Measurements from ENCODE around the gene NCBP3.

Gene NCBP3

DNA sequence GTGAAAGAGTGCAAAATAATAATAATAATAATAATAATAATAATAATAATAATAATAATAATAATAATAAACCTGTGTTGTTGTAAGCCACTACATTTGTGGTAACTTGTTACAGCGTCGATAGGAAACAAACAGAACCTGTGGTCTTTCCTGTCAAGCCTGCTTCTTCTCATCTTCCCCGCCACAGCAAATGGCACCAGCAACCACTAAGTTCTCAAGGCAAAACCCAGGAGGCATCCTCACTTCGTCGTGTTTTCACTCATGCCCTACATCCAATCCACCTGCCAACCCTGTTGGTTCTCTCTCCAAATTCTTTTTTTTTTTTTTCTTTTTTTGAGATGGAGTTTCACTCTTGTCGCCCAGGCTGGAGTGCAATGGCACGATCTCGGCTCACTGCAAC, 79.3 kb downstream of the NCBP3 start:
- no peaks in the 10 kb centered on the region for H3K4me1 ChIP-seq (ENCODE audit: control insufficient read depth, insufficient read depth, low read length)
- ChIA-PET CTCF (interaction anchor here (4.8 kb wide), 1 partner anchor 29 kb away, joined by 22 read pairs; no protein-coding TSS in a partner anchor), POLR2A (no interaction called here)
- TF ChIP-seq ZNF777 (tag by site-specific recombination; IDR thresholded peaks at IDR 0.05; ENCODE audit: borderline replicate concordance) (no peak), ZFP37 (tag by site-specific recombination; IDR thresholded peaks at IDR 0.05) (no peak), YY2 (tag by site-specific recombination; IDR thresholded peaks at IDR 0.05) (no peak), ZNF830 (tag by site-specific recombination; IDR thresholded peaks at IDR 0.05; ENCODE audit: low read depth) (no peak), ZFP3 (tag by site-specific recombination; IDR thresholded peaks at IDR 0.05; ENCODE audit: low read depth) (no peak), ZNF2 (tag by site-specific recombination; IDR thresholded peaks at IDR 0.05) (no peak), ZNF324 (tag by site-specific recombination; IDR thresholded peaks at IDR 0.05) (no peak), ZNF558 (tag by site-specific recombination; IDR thresholded peaks at IDR 0.05) (no peak), ZSCAN16 (tag by site-specific recombination; IDR thresholded peaks at IDR 0.05) (no peak), ZNF561 (tag by site-specific recombination; IDR thresholded peaks at IDR 0.05; ENCODE audit: borderline replicate concordance) (no peak), ZNF626 (tag by site-specific recombination; IDR thresholded peaks at IDR 0.05) (no peak), ZNF138 (tag by site-specific recombination; IDR thresholded peaks at IDR 0.05; ENCODE audit: borderline replicate concordance) (no peak), ZNF248 (tag by site-specific recombination; IDR thresholded peaks at IDR 0.05) (no peak)
- TF ChIP-seq, protein P1, sequence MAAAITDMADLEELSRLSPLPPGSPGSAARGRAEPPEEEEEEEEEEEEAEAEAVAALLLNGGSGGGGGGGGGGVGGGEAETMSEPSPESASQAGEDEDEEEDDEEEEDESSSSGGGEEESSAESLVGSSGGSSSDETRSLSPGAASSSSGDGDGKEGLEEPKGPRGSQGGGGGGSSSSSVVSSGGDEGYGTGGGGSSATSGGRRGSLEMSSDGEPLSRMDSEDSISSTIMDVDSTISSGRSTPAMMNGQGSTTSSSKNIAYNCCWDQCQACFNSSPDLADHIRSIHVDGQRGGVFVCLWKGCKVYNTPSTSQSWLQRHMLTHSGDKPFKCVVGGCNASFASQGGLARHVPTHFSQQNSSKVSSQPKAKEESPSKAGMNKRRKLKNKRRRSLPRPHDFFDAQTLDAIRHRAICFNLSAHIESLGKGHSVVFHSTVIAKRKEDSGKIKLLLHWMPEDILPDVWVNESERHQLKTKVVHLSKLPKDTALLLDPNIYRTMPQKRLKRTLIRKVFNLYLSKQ (tag by site-specific recombination; IDR thresholded peaks at IDR 0.05; ENCODE audit: borderline replicate concordance) = no peak
- TF ChIP-seq, protein P2, sequence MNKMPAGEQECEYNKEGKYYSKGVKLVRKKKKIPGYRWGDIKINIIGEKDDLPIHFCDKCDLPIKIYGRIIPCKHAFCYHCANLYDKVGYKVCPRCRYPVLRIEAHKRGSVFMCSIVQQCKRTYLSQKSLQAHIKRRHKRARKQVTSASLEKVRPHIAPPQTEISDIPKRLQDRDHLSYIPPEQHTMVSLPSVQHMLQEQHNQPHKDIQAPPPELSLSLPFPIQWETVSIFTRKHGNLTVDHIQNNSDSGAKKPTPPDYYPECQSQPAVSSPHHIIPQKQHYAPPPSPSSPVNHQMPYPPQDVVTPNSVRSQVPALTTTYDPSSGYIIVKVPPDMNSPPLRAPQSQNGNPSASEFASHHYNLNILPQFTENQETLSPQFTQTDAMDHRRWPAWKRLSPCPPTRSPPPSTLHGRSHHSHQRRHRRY (tag by site-specific recombination; IDR thresholded peaks at IDR 0.05) = no peak
- TF ChIP-seq, protein P3, sequence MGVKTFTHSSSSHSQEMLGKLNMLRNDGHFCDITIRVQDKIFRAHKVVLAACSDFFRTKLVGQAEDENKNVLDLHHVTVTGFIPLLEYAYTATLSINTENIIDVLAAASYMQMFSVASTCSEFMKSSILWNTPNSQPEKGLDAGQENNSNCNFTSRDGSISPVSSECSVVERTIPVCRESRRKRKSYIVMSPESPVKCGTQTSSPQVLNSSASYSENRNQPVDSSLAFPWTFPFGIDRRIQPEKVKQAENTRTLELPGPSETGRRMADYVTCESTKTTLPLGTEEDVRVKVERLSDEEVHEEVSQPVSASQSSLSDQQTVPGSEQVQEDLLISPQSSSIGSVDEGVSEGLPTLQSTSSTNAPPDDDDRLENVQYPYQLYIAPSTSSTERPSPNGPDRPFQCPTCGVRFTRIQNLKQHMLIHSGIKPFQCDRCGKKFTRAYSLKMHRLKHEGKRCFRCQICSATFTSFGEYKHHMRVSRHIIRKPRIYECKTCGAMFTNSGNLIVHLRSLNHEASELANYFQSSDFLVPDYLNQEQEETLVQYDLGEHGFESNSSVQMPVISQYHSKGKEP (tag by site-specific recombination; IDR thresholded peaks at IDR 0.05) = no peak
- no peaks in the 10 kb centered on the region for H3K9me3 ChIP-seq (ENCODE audit: control insufficient read depth, insufficient read depth, low read depth, low read length)
- no peaks in the 10 kb centered on the region for H3K36me3 ChIP-seq (ENCODE audit: control insufficient read depth in 2 of 2, insufficient read depth in 1 of 2, low read length in 2 of 2)
- no peak overlapping the region for H3K4me3 ChIP-seq (ENCODE audit: low read depth, low read length)
- H3K27ac ChIP-seq (ENCODE audit: extremely low read depth, low read depth, low read length) = no peak overlapping the region

DNA sequence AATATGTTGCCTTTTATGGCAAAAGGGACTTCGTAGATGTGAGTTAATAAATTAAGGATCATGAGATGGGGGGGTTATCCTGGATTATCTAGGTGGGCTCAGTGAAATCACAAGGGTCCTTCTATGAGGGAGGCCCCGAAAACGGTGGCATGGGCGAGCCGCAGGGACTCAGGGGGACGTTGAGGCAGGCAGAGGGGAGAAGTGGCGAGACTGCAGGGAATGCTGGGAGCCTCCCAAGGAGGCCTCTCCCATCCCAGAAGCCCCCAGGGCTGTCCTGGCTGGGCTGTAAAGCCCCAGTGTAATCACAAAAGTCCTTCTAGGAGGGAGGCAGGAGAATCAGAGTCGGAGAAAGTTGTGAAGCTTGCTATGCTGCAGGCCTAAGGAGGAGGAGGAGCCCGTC, 80.1 kb downstream of the NCBP3 start:
- no peaks in the 10 kb centered on the region for H3K36me3 ChIP-seq (ENCODE audit: control insufficient read depth in 2 of 2, insufficient read depth in 1 of 2, low read length in 2 of 2)
- TF ChIP-seq ZNF416 (tag by site-specific recombination; IDR thresholded peaks at IDR 0.05) = no peak
- TF ChIP-seq KLF1 (tag by site-specific recombination; IDR thresholded peaks at IDR 0.05) = no peak
- TF ChIP-seq ZNF670 (tag by site-specific recombination; IDR thresholded peaks at IDR 0.05; ENCODE audit: low read depth) = no peak
- TF ChIP-seq, protein P4, sequence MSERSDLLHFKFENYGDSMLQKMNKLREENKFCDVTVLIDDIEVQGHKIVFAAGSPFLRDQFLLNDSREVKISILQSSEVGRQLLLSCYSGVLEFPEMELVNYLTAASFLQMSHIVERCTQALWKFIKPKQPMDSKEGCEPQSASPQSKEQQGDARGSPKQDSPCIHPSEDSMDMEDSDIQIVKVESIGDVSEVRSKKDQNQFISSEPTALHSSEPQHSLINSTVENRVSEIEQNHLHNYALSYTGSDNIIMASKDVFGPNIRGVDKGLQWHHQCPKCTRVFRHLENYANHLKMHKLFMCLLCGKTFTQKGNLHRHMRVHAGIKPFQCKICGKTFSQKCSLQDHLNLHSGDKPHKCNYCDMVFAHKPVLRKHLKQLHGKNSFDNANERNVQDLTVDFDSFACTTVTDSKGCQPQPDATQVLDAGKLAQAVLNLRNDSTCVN (tag by site-specific recombination; optimal IDR thresholded peaks at IDR 0.05) = no peak
- no peak for TF ChIP-seq ZNF157 (tag by site-specific recombination; IDR thresholded peaks at IDR 0.05)
- TF ChIP-seq ZIC2 (tag by site-specific recombination; IDR thresholded peaks at IDR 0.05) = no peak
- TF ChIP-seq, protein P5, sequence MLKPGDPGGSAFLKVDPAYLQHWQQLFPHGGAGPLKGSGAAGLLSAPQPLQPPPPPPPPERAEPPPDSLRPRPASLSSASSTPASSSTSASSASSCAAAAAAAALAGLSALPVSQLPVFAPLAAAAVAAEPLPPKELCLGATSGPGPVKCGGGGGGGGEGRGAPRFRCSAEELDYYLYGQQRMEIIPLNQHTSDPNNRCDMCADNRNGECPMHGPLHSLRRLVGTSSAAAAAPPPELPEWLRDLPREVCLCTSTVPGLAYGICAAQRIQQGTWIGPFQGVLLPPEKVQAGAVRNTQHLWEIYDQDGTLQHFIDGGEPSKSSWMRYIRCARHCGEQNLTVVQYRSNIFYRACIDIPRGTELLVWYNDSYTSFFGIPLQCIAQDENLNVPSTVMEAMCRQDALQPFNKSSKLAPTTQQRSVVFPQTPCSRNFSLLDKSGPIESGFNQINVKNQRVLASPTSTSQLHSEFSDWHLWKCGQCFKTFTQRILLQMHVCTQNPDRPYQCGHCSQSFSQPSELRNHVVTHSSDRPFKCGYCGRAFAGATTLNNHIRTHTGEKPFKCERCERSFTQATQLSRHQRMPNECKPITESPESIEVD (tag by site-specific recombination; IDR thresholded peaks at IDR 0.05) = no peak
- TF ChIP-seq ZNF354C (tag by site-specific recombination; IDR thresholded peaks at IDR 0.05; ENCODE audit: borderline replicate concordance, low read depth) = no peak
- TF ChIP-seq WT1 (tag by site-specific recombination; IDR thresholded peaks at IDR 0.05) = no peak
- no peak for TF ChIP-seq ZNF335 (tag by site-specific recombination; conservative IDR thresholded peaks at IDR 0.05)
- TF ChIP-seq ZNF768 (tag by site-specific recombination; IDR thresholded peaks at IDR 0.05) = no peak
- POLR2A ChIA-PET = interaction anchor here (0.6 kb wide), 1 partner anchor 1306 kb away, joined by 4 read pairs; no protein-coding TSS in a partner anchor
- H3K4me1 ChIP-seq (ENCODE audit: control insufficient read depth, insufficient read depth, low read length) = no peaks in the 10 kb centered on the region
- H3K27ac ChIP-seq (ENCODE audit: extremely low read depth, low read depth, low read length) = no peak overlapping the region
- no peaks in the 10 kb centered on the region for H3K9me3 ChIP-seq (ENCODE audit: control insufficient read depth, insufficient read depth, low read depth, low read length)
- no peak overlapping the region for H3K4me3 ChIP-seq (ENCODE audit: low read depth, low read length)
- CTCF ChIA-PET = interaction anchor here (4.8 kb wide), 1 partner anchor 29 kb away, joined by 22 read pairs; no protein-coding TSS in a partner anchor

All from HEK293 (cell line).